GM18511 (cell line): Measurements from ENCODE around the gene ZSCAN9.
A peak's percentile ranks its signal among the peaks of the same experiment; 100 is the strongest.

Experiments
- ATAC-seq: cut with Tn5 transposase; IDR thresholded peaks from one replicate; pipeline ENCODE4 v1.9.1; 2021; ENCODE audit warnings: mild to moderate bottlenecking, moderate library complexity; ENCODE audit not compliant: unreplicated experiment

Gene ZSCAN9

DNA sequence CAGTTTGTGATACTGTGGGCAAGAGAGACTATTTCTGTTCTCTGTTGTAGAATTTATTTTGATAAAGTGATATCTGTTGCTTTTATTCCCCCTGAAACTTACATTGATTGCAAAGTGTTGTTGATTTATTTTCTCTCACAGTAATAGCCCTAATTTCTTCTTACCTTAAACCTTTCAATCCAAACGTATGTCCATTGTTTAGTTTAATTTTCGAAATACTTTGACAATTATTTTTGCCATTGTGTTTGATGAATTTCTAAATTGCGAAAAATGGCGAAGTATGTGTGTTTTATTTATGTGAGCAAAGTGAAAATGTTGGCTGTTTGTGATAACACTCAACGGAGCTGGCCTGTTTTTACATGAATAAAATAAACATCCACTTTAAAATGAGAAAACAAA, 41.5 kb downstream of the ZSCAN9 start:
- ATAC-seq = no peak

GRCh38 chr6:28266962-28267694, 42.1 kb downstream of the ZSCAN9 start, which contains the start of gene ZSCAN26:
Gene ZSCAN26, plus strand, starts transcription at chr6:28267143. Its CDS starts 4,777 bp downstream, at chr6:28271920.
- peak; percentile 98 for ATAC-seq

DNA sequence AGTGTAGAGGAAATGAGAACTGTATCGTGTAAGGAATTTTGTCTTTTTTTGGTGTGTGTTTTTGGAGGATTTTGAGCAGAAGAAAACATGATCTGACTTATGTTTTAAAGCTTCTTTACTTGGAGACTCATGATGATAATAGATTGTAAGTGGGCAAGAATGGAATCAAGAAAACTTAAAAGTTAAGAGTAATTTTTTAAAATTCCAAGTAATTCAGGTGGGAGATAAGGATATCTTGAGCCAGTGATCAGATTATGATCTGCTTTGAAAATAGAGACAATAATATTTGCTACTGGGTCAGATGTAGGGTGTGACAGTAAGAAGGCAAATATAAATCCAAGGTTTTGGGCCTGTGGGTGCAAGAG, 42.6 kb downstream of the ZSCAN9 start:
- no peak for ATAC-seq

GRCh38 chr6:28269492-28269891, 44.4 kb downstream of the ZSCAN9 start:
- no peak for ATAC-seq

- ATAC-seq = no peak
Observed at GRCh38 chr6:28274888-28275287, 49.8 kb downstream of the ZSCAN9 start.

GRCh38 chr6:28277746-28278145, 52.7 kb downstream of the ZSCAN9 start:
- no peak for ATAC-seq

GRCh38 chr6:28280595-28281287, 55.7 kb downstream of the ZSCAN9 start:
- ATAC-seq = no peak

DNA sequence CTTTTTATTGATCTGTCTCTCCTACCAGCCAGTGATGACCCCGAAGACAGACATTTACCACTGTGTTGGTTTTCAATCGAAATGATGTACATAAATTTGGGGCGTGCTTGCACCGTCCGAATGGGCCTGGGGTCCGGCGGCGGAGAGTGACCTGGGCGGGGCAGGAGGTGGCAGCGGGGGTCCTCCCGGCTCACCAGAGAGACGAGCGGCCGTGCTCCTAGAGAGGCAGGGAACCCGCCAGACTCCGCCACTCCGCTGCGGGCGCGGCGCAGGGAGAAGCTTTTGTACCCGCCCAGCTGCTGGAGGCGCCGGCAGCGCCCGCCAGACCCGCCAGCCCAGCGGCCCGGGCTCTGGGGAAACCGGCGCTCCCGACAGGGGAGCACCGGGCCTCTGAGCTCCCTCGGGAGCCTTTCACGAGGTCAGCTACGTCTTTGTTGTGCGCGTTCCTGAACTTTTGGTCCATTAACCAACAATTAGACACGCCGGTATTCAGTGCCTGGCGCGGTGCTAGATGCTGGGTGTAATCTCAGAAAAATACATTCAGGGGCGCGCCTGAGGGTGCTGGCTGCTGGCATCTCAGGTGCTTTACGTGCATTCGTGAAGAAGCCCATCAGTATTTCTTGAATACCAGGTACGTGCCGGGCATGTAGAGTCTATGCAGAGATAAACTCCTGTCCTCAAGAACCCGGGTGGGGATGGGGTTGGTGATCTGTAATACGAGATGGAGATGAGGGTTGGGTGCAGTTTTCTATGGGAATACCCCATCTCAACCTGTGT, 56.4 kb downstream of the ZSCAN9 start, which contains the start of gene PGBD1:
TSS of gene PGBD1 (plus strand) at position 285 of the 777 bp plus-strand sequence. CDS start 2,242 bp downstream, outside the sequence.
- peak; percentile 88 for ATAC-seq

- ATAC-seq = no peak
Observed at GRCh38 chr6:28282926-28283325, 57.9 kb downstream of the ZSCAN9 start.
